ENCODE data around the gene ULK4.

DNA sequence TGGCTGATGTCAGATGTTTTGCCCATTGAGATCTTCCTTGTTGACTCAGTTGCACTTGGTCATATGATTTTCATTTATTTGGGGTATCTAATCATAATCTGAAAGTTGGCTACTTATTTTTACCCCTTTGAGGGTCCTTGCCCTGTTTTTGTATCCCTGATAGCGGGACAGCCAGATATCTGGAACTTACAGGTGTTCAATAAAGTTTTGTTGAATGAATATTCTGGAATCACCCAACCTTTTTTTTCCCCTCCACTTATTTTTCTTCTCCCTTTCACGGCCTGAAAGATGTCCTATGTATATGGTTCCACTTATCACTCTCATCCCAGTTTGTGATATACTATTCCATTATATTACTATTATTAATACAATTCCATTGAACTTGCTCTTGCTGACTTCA is 749.8 kb downstream of the ULK4 start:
- no peak for TF ChIP-seq POLR2AphosphoS5 (IDR thresholded peaks at IDR 0.05)
- TF ChIP-seq, protein P1, sequence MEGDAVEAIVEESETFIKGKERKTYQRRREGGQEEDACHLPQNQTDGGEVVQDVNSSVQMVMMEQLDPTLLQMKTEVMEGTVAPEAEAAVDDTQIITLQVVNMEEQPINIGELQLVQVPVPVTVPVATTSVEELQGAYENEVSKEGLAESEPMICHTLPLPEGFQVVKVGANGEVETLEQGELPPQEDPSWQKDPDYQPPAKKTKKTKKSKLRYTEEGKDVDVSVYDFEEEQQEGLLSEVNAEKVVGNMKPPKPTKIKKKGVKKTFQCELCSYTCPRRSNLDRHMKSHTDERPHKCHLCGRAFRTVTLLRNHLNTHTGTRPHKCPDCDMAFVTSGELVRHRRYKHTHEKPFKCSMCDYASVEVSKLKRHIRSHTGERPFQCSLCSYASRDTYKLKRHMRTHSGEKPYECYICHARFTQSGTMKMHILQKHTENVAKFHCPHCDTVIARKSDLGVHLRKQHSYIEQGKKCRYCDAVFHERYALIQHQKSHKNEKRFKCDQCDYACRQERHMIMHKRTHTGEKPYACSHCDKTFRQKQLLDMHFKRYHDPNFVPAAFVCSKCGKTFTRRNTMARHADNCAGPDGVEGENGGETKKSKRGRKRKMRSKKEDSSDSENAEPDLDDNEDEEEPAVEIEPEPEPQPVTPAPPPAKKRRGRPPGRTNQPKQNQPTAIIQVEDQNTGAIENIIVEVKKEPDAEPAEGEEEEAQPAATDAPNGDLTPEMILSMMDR (IDR thresholded peaks at IDR 0.05 in 8 of 11, conservative IDR thresholded peaks at IDR 0.05 in 3 of 11) = no peak

Data from spleen (tissue), 7 donors.